Activated CD4-positive, alpha-beta memory T cell treated with anti-CD3 and anti-CD28 coated beads for 36 hours (primary cell): ENCODE measurements around the gene NPM1. TPM values are rescaled to one million over a fixed set of nuclear protein-coding genes. Genes with fewer than 3 reads are reported as not detected.

Experiments used
- CTCF ChIA-PET: fragments of 350-600 bp; sonication (Branson Sonifier 250); formaldehyde crosslinking; loops from one replicate; lab custom pipeline; 2021; ENCODE audit warnings: antibody characterized with exemption, inconsistent platforms; lab: Charles Lee
- POLR2A ChIA-PET: fragments of 350-600 bp; sonication (Branson Sonifier 250); formaldehyde crosslinking; loops from one replicate; lab custom pipeline; 2021; ENCODE audit warnings: antibody characterized with exemption; lab: Charles Lee
- DNase-seq: peaks from one replicate; pipeline ENCODE4 v3.0.0-alpha.2; 2020
- H3K27ac Mint-ChIP-seq: one replicate; pipeline ENCODE4 v1.8.0; 2021; ENCODE audit warnings: mixed read lengths
- H3K27me3 Mint-ChIP-seq: one replicate; pipeline ENCODE4 v1.8.0; 2021; ENCODE audit warnings: mixed read lengths
- H3K36me3 Mint-ChIP-seq: one replicate; pipeline ENCODE4 v1.8.0; 2021; ENCODE audit warnings: mixed read lengths
- H3K4me1 Mint-ChIP-seq: one replicate; pipeline ENCODE4 v1.8.0; 2021; ENCODE audit warnings: low read depth, mixed read lengths
- H3K4me3 Mint-ChIP-seq: one replicate; pipeline ENCODE4 v1.8.0; 2021; ENCODE audit warnings: mild to moderate bottlenecking, mixed read lengths
- H3K9me3 Mint-ChIP-seq: one replicate; pipeline ENCODE4 v1.8.0; 2021; ENCODE audit warnings: mixed read lengths
- intact Hi-C: fragments of 100-400 bp; cut with micrococcal nuclease; formaldehyde crosslinking; loops from one replicate; pipeline ENCODE4 v1.15.1; 2023
- total RNA-seq, 2 experiments: library from RNA; stranded (reverse); gene quantifications; one replicate each; pipeline ENCODE4 v1.2.3, GENCODE V29; 2021

NPM1 gene
- total RNA-seq, 2 experiments from 2014 or later, result 2,483 to 2,592 TPM

DNA sequence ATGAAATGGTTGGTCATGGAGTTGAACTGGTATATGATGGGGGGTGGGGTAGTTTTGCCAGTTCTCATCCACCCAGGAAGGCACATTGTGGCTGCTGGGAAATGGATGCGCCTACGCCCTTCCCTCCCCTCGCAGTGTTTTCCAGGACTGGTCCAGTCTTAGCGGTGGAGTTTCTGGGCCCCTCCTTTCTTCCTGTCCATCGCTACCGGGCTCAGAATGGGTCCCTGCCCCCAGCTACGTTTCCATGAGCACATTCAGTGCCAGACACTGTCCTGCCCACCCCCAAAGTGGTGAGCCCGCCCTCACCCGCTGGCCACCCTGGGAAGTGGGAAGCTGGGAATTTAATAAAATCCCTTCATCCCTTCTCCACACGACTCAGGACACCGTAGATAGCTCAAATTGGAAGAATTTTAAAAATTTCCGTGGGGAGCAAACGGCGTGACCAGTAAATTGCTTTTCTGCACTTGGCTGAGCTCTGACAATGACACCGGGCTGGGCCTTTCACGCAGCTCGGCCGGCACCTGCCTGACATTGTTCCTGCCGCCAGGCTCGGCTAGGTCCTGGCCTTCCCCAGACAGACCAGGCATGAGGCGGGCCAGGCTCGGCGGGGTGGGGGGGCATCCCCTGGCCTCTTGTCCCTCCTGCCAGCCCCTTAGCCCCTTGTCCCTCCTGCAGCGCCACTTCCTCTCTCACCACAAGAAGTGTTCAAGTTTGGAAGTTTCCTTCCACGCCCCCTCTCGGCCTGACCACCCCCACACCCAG, 35.4 kb downstream of the NPM1 start:
- ChIA-PET POLR2A (no interaction called here), CTCF (no interaction called here)
- Mint-ChIP-seq H3K4me1 (peaks cover 9% of the 10 kb centered on the region), H3K9me3 (no peaks in the 10 kb centered on the region), H3K36me3 (no peaks in the 10 kb centered on the region), H3K27me3 (peaks cover 14% of the 10 kb centered on the region), H3K27ac (no peak overlapping the region), H3K4me3 (no peak overlapping the region)
- intact Hi-C loops, result no loop called here
- no peak for DNase-seq

DNA sequence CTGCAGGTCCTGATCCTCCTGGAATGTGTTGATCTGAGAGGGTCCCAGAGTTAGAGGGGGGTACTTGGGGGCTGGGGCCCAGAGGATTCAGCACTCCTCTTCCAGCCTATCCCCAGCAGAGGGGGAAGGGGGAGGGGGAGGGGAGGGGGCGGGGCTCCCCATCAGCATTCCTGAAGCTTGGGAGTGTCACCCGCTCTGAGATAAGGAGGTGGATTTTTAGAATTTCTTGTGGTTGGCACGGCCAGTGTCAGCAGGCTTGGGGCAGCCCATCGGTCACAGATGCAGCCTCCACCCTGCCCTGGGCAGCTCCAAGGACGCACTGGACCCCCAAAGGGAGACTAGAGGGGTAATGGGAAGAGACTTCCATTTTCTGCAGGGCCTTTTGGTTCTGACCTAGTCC, 37.1 kb downstream of the NPM1 start:
- no peaks in the 10 kb centered on the region for H3K9me3 Mint-ChIP-seq
- CTCF ChIA-PET, result interaction anchor here (1.1 kb wide), 1 partner anchor 635 kb away, joined by 3 read pairs; no protein-coding TSS in a partner anchor
- H3K4me1 Mint-ChIP-seq, result peaks cover 2% of the 10 kb centered on the region
- intact Hi-C loops, result no loop called here
- no peaks in the 10 kb centered on the region for H3K36me3 Mint-ChIP-seq
- DNase-seq, result no peak
- H3K4me3 Mint-ChIP-seq, result no peak overlapping the region
- POLR2A ChIA-PET, result no interaction called here
- H3K27me3 Mint-ChIP-seq, result peaks cover 14% of the 10 kb centered on the region
- H3K27ac Mint-ChIP-seq, result no peak overlapping the region

DNA sequence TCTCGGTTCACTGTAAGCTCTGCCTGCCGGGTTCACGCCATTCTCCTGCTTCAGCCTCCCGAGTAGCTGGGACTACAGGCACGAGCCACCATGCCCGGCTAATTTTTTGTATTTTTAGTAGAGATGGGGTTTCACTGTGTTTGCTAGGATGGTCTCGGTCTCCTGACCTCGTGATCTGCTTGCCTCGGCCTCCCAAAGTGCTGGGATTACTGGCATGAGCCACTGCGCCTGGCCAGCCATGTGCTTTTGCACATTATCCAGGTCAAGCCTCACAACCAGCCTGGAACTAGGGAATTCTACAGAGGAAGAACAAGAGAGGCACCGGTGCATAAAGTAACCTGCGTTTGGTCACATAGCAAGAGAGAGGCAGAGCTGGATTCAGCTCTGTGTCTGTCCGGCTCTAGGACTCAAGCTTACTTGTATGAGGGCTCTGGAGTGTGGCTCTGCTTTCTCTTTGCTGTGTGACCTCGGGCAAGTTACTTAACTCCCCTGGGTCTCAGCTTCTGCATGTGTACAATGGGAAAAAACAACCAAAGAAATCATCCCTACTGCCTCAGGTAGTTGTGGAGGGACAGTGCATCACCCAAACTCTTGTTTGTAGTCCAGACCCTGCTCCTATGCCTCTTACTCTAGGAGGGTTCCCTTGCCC, 38.1 kb downstream of the NPM1 start:
- no peak for DNase-seq
- Mint-ChIP-seq H3K4me3 (no peak overlapping the region), H3K9me3 (no peaks in the 10 kb centered on the region), H3K27me3 (peaks cover 10% of the 10 kb centered on the region), H3K36me3 (no peaks in the 10 kb centered on the region), H3K27ac (no peak overlapping the region), H3K4me1 (no peaks in the 10 kb centered on the region)
- CTCF ChIA-PET, result interaction anchor here (1.1 kb wide), 1 partner anchor 634 kb away, joined by 3 read pairs; no protein-coding TSS in a partner anchor
- POLR2A ChIA-PET, result no interaction called here
- intact Hi-C loops, result no loop called here

DNA sequence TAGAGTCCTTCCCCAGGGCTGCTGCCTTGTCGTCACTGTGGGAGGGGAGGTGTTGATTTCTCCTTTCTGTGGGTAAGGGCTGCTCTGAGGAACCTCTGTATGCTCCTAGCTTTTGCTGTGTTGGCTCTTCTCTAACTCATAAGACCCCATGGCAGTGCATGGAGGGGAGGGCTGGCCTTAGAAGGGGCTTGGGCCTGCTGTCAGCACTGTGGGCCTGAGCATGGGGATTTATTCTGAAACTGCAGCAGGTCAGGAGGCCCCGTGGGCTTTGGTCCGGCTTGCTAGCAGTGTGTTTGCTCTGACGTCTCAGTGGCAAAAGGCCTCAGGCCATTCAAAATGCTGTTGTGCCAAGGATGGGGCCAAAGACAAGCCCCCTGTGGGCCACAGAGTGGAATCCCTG, 38.6 kb downstream of the NPM1 start:
- Mint-ChIP-seq H3K36me3 (no peaks in the 10 kb centered on the region), H3K27me3 (peaks cover 5% of the 10 kb centered on the region), H3K4me1 (no peaks in the 10 kb centered on the region), H3K27ac (no peak overlapping the region), H3K4me3 (no peak overlapping the region), H3K9me3 (no peaks in the 10 kb centered on the region)
- intact Hi-C loops, result no loop called here
- ChIA-PET POLR2A (no interaction called here), CTCF (no interaction called here)
- no peak for DNase-seq

- intact Hi-C loops, result no loop called here
- CTCF ChIA-PET, result no interaction called here
- no peaks in the 10 kb centered on the region for H3K36me3 Mint-ChIP-seq
Measured at GRCh38 chr5:171426680-171427079, 39.0 kb downstream of the NPM1 start.

GRCh38 chr5:171427318-171428167, 39.9 kb downstream of the NPM1 start:
- ChIA-PET POLR2A (no interaction called here), CTCF (no interaction called here)
- Mint-ChIP-seq H3K27me3 (no peaks in the 10 kb centered on the region), H3K27ac (no peak overlapping the region), H3K9me3 (no peaks in the 10 kb centered on the region), H3K4me3 (no peak overlapping the region), H3K4me1 (no peaks in the 10 kb centered on the region), H3K36me3 (no peaks in the 10 kb centered on the region)
- intact Hi-C loops, result no loop called here
- no peak for DNase-seq

More at GRCh38 chr5:171426680-171427079, 39.0 kb downstream of the NPM1 start:
- Mint-ChIP-seq H3K4me3 (no peak overlapping the region), H3K4me1 (no peaks in the 10 kb centered on the region), H3K27me3 (peaks cover 1% of the 10 kb centered on the region), H3K9me3 (no peaks in the 10 kb centered on the region), H3K27ac (no peak overlapping the region)
- DNase-seq, result no peak
- POLR2A ChIA-PET, result no interaction called here

GRCh38 chr5:171428168-171428696, 40.6 kb downstream of the NPM1 start:
- intact Hi-C loops, result no loop called here
- ChIA-PET POLR2A (no interaction called here), CTCF (no interaction called here)
- Mint-ChIP-seq H3K4me1 (no peaks in the 10 kb centered on the region), H3K27me3 (no peaks in the 10 kb centered on the region), H3K4me3 (no peak overlapping the region), H3K36me3 (no peaks in the 10 kb centered on the region), H3K27ac (no peak overlapping the region), H3K9me3 (no peaks in the 10 kb centered on the region)
- no peak for DNase-seq

- Mint-ChIP-seq H3K9me3 (no peaks in the 10 kb centered on the region), H3K36me3 (no peaks in the 10 kb centered on the region), H3K27ac (no peak overlapping the region), H3K27me3 (no peaks in the 10 kb centered on the region), H3K4me3 (no peak overlapping the region), H3K4me1 (no peaks in the 10 kb centered on the region)
- CTCF ChIA-PET, result interaction anchor here (0.8 kb wide), 1 partner anchor 482 kb away, joined by 4 read pairs; no protein-coding TSS in a partner anchor
- no peak for DNase-seq
- POLR2A ChIA-PET, result no interaction called here
- intact Hi-C loops, result no loop called here
Measured at GRCh38 chr5:171428809-171429542, 41.3 kb downstream of the NPM1 start.

DNA sequence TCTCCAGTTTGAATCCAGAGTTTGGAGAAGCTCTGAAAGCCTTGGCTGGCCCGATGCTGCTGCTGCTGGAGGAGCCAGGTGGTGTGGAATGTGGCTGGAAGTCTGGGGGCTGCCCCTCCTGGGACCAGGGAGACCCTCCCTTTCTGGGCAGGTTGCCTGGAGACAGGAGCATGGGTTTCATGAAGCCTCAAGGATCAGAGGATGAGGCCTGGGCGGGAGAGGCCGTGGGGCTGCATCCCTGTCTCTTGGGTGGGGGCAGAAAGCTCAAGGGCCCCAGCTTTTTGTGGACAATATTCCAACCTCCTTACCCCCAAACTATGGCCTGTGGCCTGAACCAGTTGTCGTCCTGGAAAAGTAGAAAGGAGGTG, 41.9 kb downstream of the NPM1 start:
- Mint-ChIP-seq H3K27ac (no peak overlapping the region), H3K4me3 (no peak overlapping the region), H3K9me3 (no peaks in the 10 kb centered on the region), H3K4me1 (no peaks in the 10 kb centered on the region), H3K27me3 (no peaks in the 10 kb centered on the region), H3K36me3 (no peaks in the 10 kb centered on the region)
- ChIA-PET POLR2A (no interaction called here), CTCF (interaction anchor here (0.8 kb wide), 1 partner anchor 481 kb away, joined by 4 read pairs; no protein-coding TSS in a partner anchor)
- intact Hi-C loops, result no loop called here
- DNase-seq, result no peak

DNA sequence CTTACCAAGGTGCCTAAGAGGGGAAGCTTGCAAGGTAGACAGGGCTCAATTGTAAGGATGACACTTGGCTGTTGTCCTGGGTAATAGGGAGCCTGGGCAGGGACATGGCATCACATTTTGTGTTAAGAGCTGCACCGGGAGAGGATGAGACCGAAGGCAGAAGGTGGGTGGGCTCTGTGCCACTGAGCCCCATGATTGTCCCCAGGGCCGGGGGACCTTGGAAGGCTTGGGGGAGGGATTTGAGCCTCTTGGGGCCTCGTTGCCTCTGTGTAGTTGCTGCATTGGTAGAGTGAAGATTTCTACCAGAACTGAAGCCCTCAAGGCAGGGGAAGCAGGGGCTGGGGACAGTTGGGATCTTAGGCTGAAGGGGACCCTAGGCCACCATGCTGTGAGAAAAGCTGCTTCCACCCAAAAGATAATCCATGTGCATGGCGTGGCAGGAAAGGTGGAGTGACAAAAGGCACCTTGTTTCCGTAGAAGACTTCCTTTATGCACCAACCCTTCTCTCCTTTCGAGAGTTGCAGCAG, 43.7 kb downstream of the NPM1 start:
- Mint-ChIP-seq H3K4me1 (no peaks in the 10 kb centered on the region), H3K27ac (no peak overlapping the region), H3K27me3 (no peaks in the 10 kb centered on the region), H3K9me3 (no peaks in the 10 kb centered on the region), H3K4me3 (no peak overlapping the region), H3K36me3 (no peaks in the 10 kb centered on the region)
- CTCF ChIA-PET, result interaction anchor here (1.3 kb wide), 1 partner anchor 13 kb away, joined by 3 read pairs; no protein-coding TSS in a partner anchor
- intact Hi-C loops, result no loop called here
- POLR2A ChIA-PET, result no interaction called here
- DNase-seq, result no peak

DNA sequence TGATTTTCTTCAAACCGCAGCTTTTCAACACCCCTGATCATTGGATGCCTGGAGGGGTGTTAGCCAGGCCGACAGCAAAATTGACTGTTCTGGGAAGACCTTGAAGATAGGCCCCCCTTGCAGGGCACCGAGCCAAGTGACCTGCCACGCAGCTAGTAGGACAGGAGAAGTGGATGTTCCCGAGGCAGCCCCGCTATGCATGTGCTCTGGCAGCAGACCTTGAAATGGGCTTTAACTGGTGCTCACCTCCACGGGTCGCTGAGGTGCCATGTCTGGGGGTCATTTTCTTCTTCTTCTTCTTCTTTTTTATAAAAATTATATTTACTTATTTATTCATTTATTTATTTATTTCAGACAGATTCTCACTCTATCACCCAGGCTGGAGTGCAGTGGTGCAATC, 44.4 kb downstream of the NPM1 start:
- ChIA-PET CTCF (interaction anchor here (1.3 kb wide), 1 partner anchor 14 kb away, joined by 3 read pairs; no protein-coding TSS in a partner anchor), POLR2A (no interaction called here)
- H3K27ac Mint-ChIP-seq, result no peak overlapping the region
- no peak for DNase-seq
- no peaks in the 10 kb centered on the region for H3K27me3 Mint-ChIP-seq
- H3K4me1 Mint-ChIP-seq, result no peaks in the 10 kb centered on the region
- no peaks in the 10 kb centered on the region for H3K9me3 Mint-ChIP-seq
- H3K4me3 Mint-ChIP-seq, result no peak overlapping the region
- intact Hi-C loops, result no loop called here
- no peaks in the 10 kb centered on the region for H3K36me3 Mint-ChIP-seq
